Liver (tissue), 3 donors: Measurements from ENCODE around the gene RAB1A.

Source experiments
- CTCF ChIP-seq: fragments of 150-350 bp; IDR thresholded peaks from 2 replicates; pipeline ENCODE4 v1.5.1; 2017; ENCODE audit warnings: improper control_type of control experiment, low read depth, low read length; ENCODE audit not compliant: missing input control
- JUND ChIP-seq, 2 donors: IDR thresholded peaks; 2 replicates each; pipeline ENCODE4 v1.6.1; 2016; ENCODE audit warnings: antibody characterized with exemption in 2 of 2
- donor health status: healthy.
- donor health status: healthy.

- TF ChIP-seq JUND (IDR thresholded peaks at IDR 0.05): no peak
- TF ChIP-seq CTCF: no peak
These were observed 74.3 kb downstream of the RAB1A start for GRCh38 chr2:65055422-65056214.
